GM06990 (cell line): ENCODE data around the gene SCN9A.

Source experiments
- DNase-seq: peaks from one replicate; pipeline ENCODE4 v3.0.0-alpha.2; 2011; ENCODE audit not compliant: insufficient read length; ENCODE audit errors: extremely low read depth
- H3K27me3 ChIP-seq: replicated peaks from 2 replicates; pipeline ENCODE4 v1.6.0; 2011; ENCODE audit warnings: low read length; ENCODE audit not compliant: control insufficient read depth, insufficient read depth
- H3K36me3 ChIP-seq: 2 replicates; pipeline ENCODE4 v1.5.1; 2011; ENCODE audit warnings: low read length; ENCODE audit not compliant: control insufficient read depth, insufficient read depth
- H3K4me3 ChIP-seq: replicated peaks from 2 replicates; pipeline ENCODE4 v1.5.1; 2011; ENCODE audit warnings: low read depth, mild to moderate bottlenecking, control low read depth, low read length
- TF ChIP-seq, protein P1 (sequence below): IDR thresholded peaks from 2 replicates; pipeline ENCODE4 v1.5.1; 2011; ENCODE audit warnings: low read length, control low read depth, mild to moderate bottlenecking, inconsistent platforms; ENCODE audit not compliant: insufficient read depth, poor library complexity, severe bottlenecking

SCN9A gene

GRCh38 chr2:166167449-166167848, 208.3 kb downstream of the SCN9A start:
- Histone ChIP-seq H3K27me3 (no peaks in the 10 kb centered on the region), H3K4me3 (no peak overlapping the region), H3K36me3 (no peaks in the 10 kb centered on the region)
- DNase-seq: no peak
- TF ChIP-seq, protein P1, sequence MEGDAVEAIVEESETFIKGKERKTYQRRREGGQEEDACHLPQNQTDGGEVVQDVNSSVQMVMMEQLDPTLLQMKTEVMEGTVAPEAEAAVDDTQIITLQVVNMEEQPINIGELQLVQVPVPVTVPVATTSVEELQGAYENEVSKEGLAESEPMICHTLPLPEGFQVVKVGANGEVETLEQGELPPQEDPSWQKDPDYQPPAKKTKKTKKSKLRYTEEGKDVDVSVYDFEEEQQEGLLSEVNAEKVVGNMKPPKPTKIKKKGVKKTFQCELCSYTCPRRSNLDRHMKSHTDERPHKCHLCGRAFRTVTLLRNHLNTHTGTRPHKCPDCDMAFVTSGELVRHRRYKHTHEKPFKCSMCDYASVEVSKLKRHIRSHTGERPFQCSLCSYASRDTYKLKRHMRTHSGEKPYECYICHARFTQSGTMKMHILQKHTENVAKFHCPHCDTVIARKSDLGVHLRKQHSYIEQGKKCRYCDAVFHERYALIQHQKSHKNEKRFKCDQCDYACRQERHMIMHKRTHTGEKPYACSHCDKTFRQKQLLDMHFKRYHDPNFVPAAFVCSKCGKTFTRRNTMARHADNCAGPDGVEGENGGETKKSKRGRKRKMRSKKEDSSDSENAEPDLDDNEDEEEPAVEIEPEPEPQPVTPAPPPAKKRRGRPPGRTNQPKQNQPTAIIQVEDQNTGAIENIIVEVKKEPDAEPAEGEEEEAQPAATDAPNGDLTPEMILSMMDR: no peak

DNA sequence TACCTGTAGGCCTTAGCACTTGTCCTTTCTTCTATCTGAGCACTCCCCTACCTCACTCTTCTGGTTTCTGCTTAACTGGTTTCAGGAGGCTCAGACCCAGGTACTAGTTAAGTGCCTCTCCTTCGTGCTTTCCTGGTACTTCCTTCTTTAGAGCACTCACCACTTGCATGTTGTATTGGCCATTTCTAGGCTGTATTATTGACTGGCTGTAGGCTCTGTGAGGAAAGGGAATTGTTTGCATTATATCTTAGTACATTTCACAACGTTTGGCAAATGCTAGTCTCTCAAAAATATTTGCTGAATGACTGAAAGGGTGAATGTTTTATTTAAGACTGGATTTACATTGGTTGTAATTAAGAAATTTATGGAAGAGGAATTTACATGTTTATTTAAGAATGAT, 212.0 kb downstream of the SCN9A start:
- H3K36me3 ChIP-seq: no peaks in the 10 kb centered on the region
- H3K4me3 ChIP-seq: no peak overlapping the region
- DNase-seq: no peak
- no peaks in the 10 kb centered on the region for H3K27me3 ChIP-seq
- TF ChIP-seq, protein P1: no peak

- TF ChIP-seq, protein P1: no peak
- no peaks in the 10 kb centered on the region for H3K36me3 ChIP-seq
- no peak for DNase-seq
- no peaks in the 10 kb centered on the region for H3K27me3 ChIP-seq
- H3K4me3 ChIP-seq: no peak overlapping the region
Observed at GRCh38 chr2:166158546-166158945, 217.2 kb downstream of the SCN9A start.

DNA sequence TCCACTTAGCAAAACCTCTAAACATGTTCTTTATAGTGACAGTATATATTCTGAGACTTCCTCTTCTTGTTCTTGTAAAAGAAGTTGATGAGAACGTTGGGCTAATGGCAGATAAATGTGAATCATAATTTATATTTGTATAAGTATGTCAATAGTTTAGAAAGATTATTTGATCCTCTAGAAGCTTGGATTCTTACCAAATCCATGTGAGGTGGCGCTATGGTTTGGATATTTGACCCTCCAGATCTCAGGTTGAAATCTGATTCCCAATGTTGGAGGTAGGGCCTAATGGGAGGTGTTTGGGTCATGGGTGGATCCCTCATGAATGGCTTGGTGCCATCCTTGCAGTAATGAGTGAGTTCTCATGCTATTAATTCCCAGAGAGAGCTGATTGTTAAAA, 218.2 kb downstream of the SCN9A start:
- TF ChIP-seq, protein P1: no peak
- DNase-seq: no peak
- Histone ChIP-seq H3K4me3 (no peak overlapping the region), H3K27me3 (no peaks in the 10 kb centered on the region), H3K36me3 (no peaks in the 10 kb centered on the region)

GRCh38 chr2:166156985-166157490, 218.7 kb downstream of the SCN9A start:
- TF ChIP-seq, protein P1: no peak
- no peak for DNase-seq
- H3K36me3 ChIP-seq: no peaks in the 10 kb centered on the region
- H3K4me3 ChIP-seq: no peak overlapping the region
- H3K27me3 ChIP-seq: no peaks in the 10 kb centered on the region

DNA sequence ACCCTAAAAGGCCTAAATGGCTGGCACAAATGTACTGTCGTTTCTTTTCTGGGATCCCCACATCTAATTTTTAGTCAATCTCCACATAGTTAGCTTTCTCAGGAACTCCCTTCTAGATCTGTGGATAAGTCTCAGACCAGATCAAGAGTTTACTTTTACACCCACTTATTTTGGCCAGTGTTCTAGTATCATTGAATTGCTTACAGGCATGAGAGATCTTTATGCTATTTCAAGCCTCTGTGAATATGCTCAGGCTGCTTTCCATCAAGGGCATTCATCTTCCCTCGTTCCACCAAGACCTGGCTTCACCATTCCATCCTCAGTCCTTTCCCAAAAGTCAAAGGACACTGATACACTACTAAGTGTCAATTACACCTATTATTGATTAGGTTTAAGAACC, 220.2 kb downstream of the SCN9A start:
- no peaks in the 10 kb centered on the region for H3K27me3 ChIP-seq
- H3K36me3 ChIP-seq: no peaks in the 10 kb centered on the region
- H3K4me3 ChIP-seq: no peak overlapping the region
- TF ChIP-seq, protein P1: no peak
- DNase-seq: no peak
